Lower lobe of right lung (tissue), 2 donors: ENCODE measurements around the gene CMTM2. TPM values are rescaled to one million over a fixed set of nuclear protein-coding genes. Genes with fewer than 3 reads are reported as not detected.
"Not testable (repeated sequence)": the region's sequence is repeated elsewhere in the genome, so short reads cannot be mapped to it uniquely, and the experiment has no call there.

ENCODE experiments used
- ATAC-seq, 2 donors: fragments of 200-7000 bp; cut with Tn5 transposase; one replicate each; pipeline ENCODE4 v1.9.1; 2020 to 2022; ENCODE audit warnings: mild to moderate bottlenecking in 2 of 2, moderate library complexity in 2 of 2
- DNase-seq: peaks from one replicate; pipeline ENCODE4 v3.0.0-alpha.2; 2020
- H3K27ac ChIP-seq: fragments of 200-600 bp; one replicate; pipeline ENCODE4 v1.8.0; 2022
- H3K27me3 ChIP-seq: fragments of 200-600 bp; one replicate; pipeline ENCODE4 v1.8.0; 2022; ENCODE audit warnings: low read depth
- H3K36me3 ChIP-seq: fragments of 200-600 bp; one replicate; pipeline ENCODE4 v1.8.0; 2022; ENCODE audit warnings: mild to moderate bottlenecking
- H3K4me1 ChIP-seq: fragments of 200-600 bp; one replicate; pipeline ENCODE4 v1.8.0; 2022
- H3K4me3 ChIP-seq: fragments of 200-600 bp; one replicate; pipeline ENCODE4 v1.8.0; 2022; ENCODE audit warnings: mild to moderate bottlenecking
- H3K9me3 ChIP-seq: fragments of 200-600 bp; one replicate; pipeline ENCODE4 v1.8.0; 2022
- CTCF ChIP-seq: fragments of 200-600 bp; IDR thresholded peaks from one replicate; pipeline ENCODE4 v1.8.0; 2022; ENCODE audit warnings: antibody characterized with exemption, mild to moderate bottlenecking
- intact Hi-C: fragments of 100-400 bp; cut with DNase I; formaldehyde crosslinking; loops from one replicate; pipeline ENCODE4 v1.11.0; 2022
- total RNA-seq: library from RNA; stranded (reverse); fragmentation: NEBNext Ultra II Directional; extraction: Animal tissue kit (Norgen Biotek cat#: 25700); gene quantifications from one replicate; pipeline ENCODE4 v1.2.1, GENCODE V29; 2021
- donor health status: DM: no; HTN: yes; CAD: no; lungs with severe emphysema.

CMTM2 gene
- total RNA-seq, 1 donor from 2014 or later, result 4.0 TPM

DNA sequence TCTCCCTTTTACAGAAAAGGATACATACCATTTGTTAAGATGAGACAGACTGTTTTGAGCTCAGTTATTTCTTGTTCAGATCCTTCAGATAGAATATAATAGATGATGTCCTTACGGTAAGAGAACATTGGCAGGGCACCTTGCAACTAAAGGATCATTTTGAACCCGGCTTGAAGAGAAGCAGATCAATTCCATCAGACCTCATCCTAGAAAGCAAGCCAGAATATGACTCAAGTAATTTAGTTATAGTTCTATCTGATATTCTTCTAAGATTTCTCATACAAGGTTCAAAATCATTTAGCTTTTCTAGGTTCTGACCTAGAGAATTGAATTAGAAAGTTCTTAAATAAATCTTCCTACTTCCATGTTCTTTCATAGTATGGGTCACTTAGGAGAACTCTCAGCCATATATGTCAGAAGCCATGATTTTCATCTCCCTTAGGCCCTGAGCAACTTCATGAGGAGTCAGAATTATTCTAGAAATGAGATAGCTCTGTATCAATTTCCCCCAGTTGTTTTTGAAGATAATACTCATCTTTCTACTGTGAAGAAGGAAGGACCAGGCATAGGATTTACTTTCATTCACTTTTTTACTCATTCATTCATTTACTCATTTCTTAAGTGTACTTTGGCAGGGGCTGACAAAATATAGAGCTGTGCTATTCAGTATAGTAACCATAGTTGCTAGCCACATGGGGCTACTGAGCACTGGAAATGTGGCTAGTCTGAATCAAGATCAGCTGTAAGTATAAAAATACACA is 15.5 kb upstream of the CMTM2 start:
- H3K36me3 ChIP-seq, result peaks cover 61% of the 10 kb centered on the region
- H3K4me3 ChIP-seq, result no peak overlapping the region
- intact Hi-C loops, result no loop called here
- no peak overlapping the region for H3K27ac ChIP-seq
- H3K27me3 ChIP-seq, result no peaks in the 10 kb centered on the region
- DNase-seq, result no peak
- ATAC-seq, result no peak
- peaks cover 6% of the 10 kb centered on the region for H3K4me1 ChIP-seq
- H3K9me3 ChIP-seq, result no peaks in the 10 kb centered on the region
- TF ChIP-seq CTCF, result no peak

- intact Hi-C loops, result no loop called here
- TF ChIP-seq CTCF, result no peak
- Histone ChIP-seq H3K36me3 (peaks cover 45% of the 10 kb centered on the region), H3K27ac (no peak within 1 kb of the TSS), H3K4me3 (no peak within 1 kb of the TSS), H3K4me1 (peaks cover 6% of the 10 kb centered on the region), H3K27me3 (no peaks in the 10 kb centered on the region), H3K9me3 (no peaks in the 10 kb centered on the region)
- ATAC-seq, result peak in 1 of 2 donors; percentile 9
- DNase-seq, result no peak
Observed at GRCh38 chr16:66566051-66566901, 13.0 kb upstream of the CMTM2 start, which contains the start of gene CMTM1. TSS of gene CMTM1 (plus strand) at chr16:66566439. CDS start at chr16:66566514, 75 bp downstream.

- H3K27ac ChIP-seq, H3K4me3 ChIP-seq, DNase-seq, H3K4me1 ChIP-seq, H3K9me3 ChIP-seq, intact Hi-C loops, H3K27me3 ChIP-seq, ATAC-seq: not testable (repeated sequence)
- H3K36me3 ChIP-seq, result peaks cover 45% of the 10 kb centered on the region
Observed at GRCh38 chr16:66567270-66567669, 12.0 kb upstream of the CMTM2 start.

DNA sequence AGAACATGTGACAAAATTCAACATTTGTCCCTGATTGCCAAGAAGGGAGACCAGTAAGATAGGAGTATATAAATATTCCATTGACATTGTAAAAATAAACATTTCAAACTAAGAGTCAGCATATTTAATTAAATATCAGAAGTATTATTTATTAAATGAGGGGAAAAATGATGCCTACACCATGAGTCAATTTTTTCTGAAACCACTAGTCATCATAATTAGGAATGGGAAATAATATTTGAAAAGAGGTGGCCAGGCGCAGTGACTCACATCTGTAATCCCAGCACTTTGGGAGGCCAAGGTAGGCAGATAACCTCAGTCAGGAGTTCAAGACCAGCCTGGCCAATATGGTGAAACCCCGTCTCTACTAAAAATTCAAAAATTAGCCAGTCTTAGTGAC is 10.9 kb upstream of the CMTM2 start:
- intact Hi-C loops, result no loop called here
- DNase-seq, result no peak
- no peak overlapping the region for H3K27ac ChIP-seq
- H3K27me3 ChIP-seq, result no peaks in the 10 kb centered on the region
- H3K9me3 ChIP-seq, result no peaks in the 10 kb centered on the region
- H3K36me3 ChIP-seq, result peaks cover 37% of the 10 kb centered on the region
- no peak overlapping the region for H3K4me3 ChIP-seq
- H3K4me1 ChIP-seq, result peaks cover 6% of the 10 kb centered on the region
- no peak for ATAC-seq
- TF ChIP-seq CTCF, result no peak

- H3K27ac ChIP-seq, result no peak overlapping the region
- TF ChIP-seq CTCF, result no peak
- intact Hi-C loops, result no loop called here
- H3K4me1 ChIP-seq, result peaks cover 6% of the 10 kb centered on the region
- ATAC-seq, result no peak
- no peak for DNase-seq
- H3K4me3 ChIP-seq, result no peak overlapping the region
- peaks cover 29% of the 10 kb centered on the region for H3K36me3 ChIP-seq
- no peaks in the 10 kb centered on the region for H3K9me3 ChIP-seq
- no peaks in the 10 kb centered on the region for H3K27me3 ChIP-seq
Observed at GRCh38 chr16:66569131-66569530, 10.1 kb upstream of the CMTM2 start.
